ENCODE measurements around the gene MAST4. TPM values are rescaled to one million over a fixed set of nuclear protein-coding genes. Genes with fewer than 3 reads are reported as not detected.

The MAST4 gene
- total RNA-seq, 1 donor from 2014 or later = 112 TPM

DNA sequence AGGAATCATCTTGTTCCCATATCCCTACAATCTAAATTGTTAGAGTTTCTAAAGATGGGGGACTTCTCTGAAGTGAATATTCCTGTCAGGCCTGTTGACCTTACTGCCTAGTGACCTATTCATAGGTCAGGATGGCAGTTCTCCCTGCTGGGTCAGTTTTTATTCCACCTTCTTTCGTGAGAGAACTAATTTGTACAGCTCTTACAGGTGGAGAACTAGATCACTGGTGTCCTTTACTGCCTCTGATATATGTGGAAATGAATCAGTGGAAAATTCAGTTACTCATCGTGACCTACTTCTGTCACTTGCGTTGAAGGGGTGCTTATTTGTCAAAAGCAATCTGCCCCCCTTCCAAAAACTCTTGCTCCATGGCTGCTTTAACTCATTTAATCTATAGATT lies 435.5 kb downstream of the MAST4 start:
- no peaks in the 10 kb centered on the region for H3K27me3 Mint-ChIP-seq (ENCODE audit: unreplicated experiment)
- H3K4me3 Mint-ChIP-seq (ENCODE audit: unreplicated experiment) = no peak overlapping the region
- TF ChIP-seq CTCF (IDR thresholded peaks at IDR 0.05; ENCODE audit: unreplicated experiment) = no peak

GRCh38 chr5:67032921-67033664 lies 436.9 kb downstream of the MAST4 start:
- Mint-ChIP-seq H3K9me3 (ENCODE audit: unreplicated experiment) (no peaks in the 10 kb centered on the region), H3K27me3 (ENCODE audit: unreplicated experiment) (no peaks in the 10 kb centered on the region), H3K4me1 (ENCODE audit: unreplicated experiment) (peaks cover 71% of the 10 kb centered on the region), H3K4me3 (ENCODE audit: unreplicated experiment) (no peak overlapping the region), H3K36me3 (ENCODE audit: low read depth, unreplicated experiment) (peaks cover 3% of the 10 kb centered on the region), H3K27ac (ENCODE audit: unreplicated experiment) (peak overlapping the region; percentile 84)
- no peak for TF ChIP-seq CTCF (IDR thresholded peaks at IDR 0.05; ENCODE audit: unreplicated experiment)
- DNase-seq (ENCODE audit: low spot score) = no peak

More for the DNA sequence above, 435.5 kb downstream of the MAST4 start:
- no peak for DNase-seq (ENCODE audit: low spot score)
- Mint-ChIP-seq H3K27ac (ENCODE audit: unreplicated experiment) (no peak overlapping the region), H3K4me1 (ENCODE audit: unreplicated experiment) (peaks cover 68% of the 10 kb centered on the region), H3K9me3 (ENCODE audit: unreplicated experiment) (no peaks in the 10 kb centered on the region), H3K36me3 (ENCODE audit: low read depth, unreplicated experiment) (peaks cover 6% of the 10 kb centered on the region)

DNA sequence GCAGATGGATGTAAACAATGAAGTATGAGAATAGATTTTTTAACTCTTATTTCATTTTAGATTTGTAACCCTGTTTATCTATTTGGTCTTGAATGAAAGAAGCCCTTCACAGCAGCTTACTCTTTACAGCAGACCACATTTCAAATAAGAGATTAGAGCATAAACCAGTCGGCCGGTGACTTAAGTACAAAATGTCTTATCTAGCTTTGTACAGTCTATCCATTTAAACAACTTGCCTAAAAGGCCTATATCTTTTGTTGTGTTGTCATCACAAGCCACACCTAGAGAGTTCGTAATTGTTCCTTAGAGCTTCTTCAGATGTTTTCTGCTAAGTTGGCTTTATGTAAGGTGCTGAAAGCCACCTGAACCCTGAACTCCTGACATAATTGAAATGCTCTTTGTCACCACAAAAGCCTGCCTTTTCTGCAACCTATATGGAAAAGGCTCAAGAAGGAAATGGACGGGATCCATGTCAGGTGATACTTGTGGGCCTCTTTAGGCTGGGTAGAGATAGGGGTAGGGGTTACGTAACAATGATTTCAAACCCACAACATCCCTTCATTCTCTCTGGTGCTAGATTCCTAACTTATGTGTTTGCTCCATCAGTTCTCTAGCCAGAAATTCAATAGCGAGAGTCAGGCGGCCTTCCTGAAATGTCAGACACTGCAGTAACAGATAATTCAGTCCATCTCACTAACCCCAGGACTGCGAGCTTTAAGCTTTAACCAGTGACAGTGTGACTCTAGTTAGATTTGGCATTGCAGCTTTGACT lies 437.9 kb downstream of the MAST4 start:
- no peaks in the 10 kb centered on the region for H3K36me3 Mint-ChIP-seq (ENCODE audit: low read depth, unreplicated experiment)
- peaks cover 72% of the 10 kb centered on the region for H3K4me1 Mint-ChIP-seq (ENCODE audit: unreplicated experiment)
- DNase-seq (ENCODE audit: low spot score) = no peak
- no peak for TF ChIP-seq CTCF (IDR thresholded peaks at IDR 0.05; ENCODE audit: unreplicated experiment)
- no peak overlapping the region for H3K4me3 Mint-ChIP-seq (ENCODE audit: unreplicated experiment)
- no peaks in the 10 kb centered on the region for H3K9me3 Mint-ChIP-seq (ENCODE audit: unreplicated experiment)
- H3K27ac Mint-ChIP-seq (ENCODE audit: unreplicated experiment) = peak overlapping the region; percentile 10
- H3K27me3 Mint-ChIP-seq (ENCODE audit: unreplicated experiment) = no peaks in the 10 kb centered on the region

DNA sequence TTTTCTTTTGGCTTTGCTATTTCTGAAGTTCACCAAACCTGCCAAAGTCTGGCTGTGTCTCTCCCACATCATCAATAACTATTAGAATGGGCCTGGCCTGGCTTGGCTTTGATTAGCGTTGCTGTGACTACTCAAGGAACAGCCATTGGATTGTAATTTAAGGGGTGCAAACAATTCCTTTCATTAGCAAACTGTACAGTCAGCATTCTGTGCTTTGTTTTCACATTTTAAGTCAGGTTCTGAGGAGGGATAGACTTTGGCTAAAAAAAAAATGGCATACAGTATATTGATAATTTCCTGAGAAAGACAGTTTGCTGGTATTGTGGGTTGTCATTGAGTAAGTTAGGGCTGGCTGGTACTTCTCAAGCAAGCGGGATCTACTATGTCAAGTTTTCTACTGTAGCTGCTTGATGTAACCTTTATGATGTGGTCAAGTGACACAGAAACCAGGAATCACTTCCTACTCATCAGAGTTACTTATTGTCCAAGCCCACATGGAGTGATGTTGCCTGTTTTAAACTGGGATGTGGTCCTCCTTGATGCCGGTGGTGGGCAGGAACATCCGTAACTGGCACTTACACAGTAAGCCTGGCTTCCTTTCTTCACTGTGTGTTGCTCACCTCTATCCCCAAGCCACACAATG lies 439.0 kb downstream of the MAST4 start:
- H3K9me3 Mint-ChIP-seq (ENCODE audit: unreplicated experiment) = no peaks in the 10 kb centered on the region
- H3K4me1 Mint-ChIP-seq (ENCODE audit: unreplicated experiment) = peaks cover 74% of the 10 kb centered on the region
- H3K27ac Mint-ChIP-seq (ENCODE audit: unreplicated experiment) = no peak overlapping the region

More for the DNA sequence above, 439.0 kb downstream of the MAST4 start:
- peaks cover 2% of the 10 kb centered on the region for H3K36me3 Mint-ChIP-seq (ENCODE audit: low read depth, unreplicated experiment)
- no peak for DNase-seq (ENCODE audit: low spot score)
- TF ChIP-seq CTCF (IDR thresholded peaks at IDR 0.05; ENCODE audit: unreplicated experiment) = no peak
- no peaks in the 10 kb centered on the region for H3K27me3 Mint-ChIP-seq (ENCODE audit: unreplicated experiment)
- no peak overlapping the region for H3K4me3 Mint-ChIP-seq (ENCODE audit: unreplicated experiment)

All from endothelial cell (in vitro differentiated cells).